ENCODE results near the gene TMEM131L.

DNA sequence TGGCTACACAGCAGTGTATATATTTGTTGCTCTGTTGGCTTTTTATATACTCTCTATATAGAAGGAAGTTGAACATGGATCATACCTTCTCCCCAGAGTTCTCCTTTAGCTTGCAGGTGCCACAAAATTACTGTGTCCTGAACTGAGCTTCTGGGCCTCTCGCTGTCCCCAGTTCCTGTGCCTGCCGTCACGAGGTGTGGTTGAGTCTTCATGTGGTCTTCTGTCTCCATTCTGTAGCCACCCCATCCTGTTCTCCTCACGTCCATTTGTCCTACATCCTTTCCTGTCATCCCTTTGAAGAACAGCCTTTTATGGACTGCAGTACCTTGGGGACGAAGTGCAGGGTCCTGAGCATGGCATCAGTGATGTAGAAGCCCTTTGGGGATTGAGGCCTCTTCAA lies 14.5 kb downstream of the TMEM131L start:
- TF ChIP-seq, protein P1, sequence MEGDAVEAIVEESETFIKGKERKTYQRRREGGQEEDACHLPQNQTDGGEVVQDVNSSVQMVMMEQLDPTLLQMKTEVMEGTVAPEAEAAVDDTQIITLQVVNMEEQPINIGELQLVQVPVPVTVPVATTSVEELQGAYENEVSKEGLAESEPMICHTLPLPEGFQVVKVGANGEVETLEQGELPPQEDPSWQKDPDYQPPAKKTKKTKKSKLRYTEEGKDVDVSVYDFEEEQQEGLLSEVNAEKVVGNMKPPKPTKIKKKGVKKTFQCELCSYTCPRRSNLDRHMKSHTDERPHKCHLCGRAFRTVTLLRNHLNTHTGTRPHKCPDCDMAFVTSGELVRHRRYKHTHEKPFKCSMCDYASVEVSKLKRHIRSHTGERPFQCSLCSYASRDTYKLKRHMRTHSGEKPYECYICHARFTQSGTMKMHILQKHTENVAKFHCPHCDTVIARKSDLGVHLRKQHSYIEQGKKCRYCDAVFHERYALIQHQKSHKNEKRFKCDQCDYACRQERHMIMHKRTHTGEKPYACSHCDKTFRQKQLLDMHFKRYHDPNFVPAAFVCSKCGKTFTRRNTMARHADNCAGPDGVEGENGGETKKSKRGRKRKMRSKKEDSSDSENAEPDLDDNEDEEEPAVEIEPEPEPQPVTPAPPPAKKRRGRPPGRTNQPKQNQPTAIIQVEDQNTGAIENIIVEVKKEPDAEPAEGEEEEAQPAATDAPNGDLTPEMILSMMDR (IDR thresholded peaks at IDR 0.05), result no peak
- no peak for TF ChIP-seq ZFX (IDR thresholded peaks at IDR 0.05; ENCODE audit: borderline replicate concordance)
